Heart left ventricle (tissue), 13 donors: ENCODE results near the gene TRMT61A.

ENCODE experiments used
- POLR2A ChIP-seq, 2 donors: fragments of 450-650 bp; IDR thresholded peaks; one replicate each; pipeline ENCODE4 v1.6.1; 2017; ENCODE audit warnings: antibody characterized with exemption in 2 of 2, mild to moderate bottlenecking in 2 of 2, moderate library complexity in 2 of 2
- TF ChIP-seq, protein P1 (sequence below), 12 donors: fragments of 200-600 bp; sonication (generic) in 4 of 12; IDR thresholded peaks; one replicate each; pipeline versions ENCODE4 v1.5.0 to v1.8.0; 2018 to 2022; ENCODE audit warnings: antibody characterized with exemption in 12 of 12, mild to moderate bottlenecking in 5 of 12
- donor health status: ischemic (EF 13 %, LVEDD 7.1; RV severe dilation, severe dysfunction).
- donor health status: DM: no; HTN: yes; CAD: no.
- donor health status: DM: no; HTN: no; CAD: no.
- donor health status: ischemic (EF 25% LVEDD 6.9; RV normal size, moderate dysfunction).
- donor health status: ischemic (EF 25% LVEDD 5.7; RV mildly dilated, moderate dysfunction).
- donor health status: ischemic (EF 35%, LVEDD 5.7; RV mildly dilated, moderate dysfunction).
- donor health status: nonischemic (EF 11% LVEDD 7.7; RV severe dilation, severe dysfunction).
- donor health status: DM: yes; HTN: yes; CAD: no.
- donor health status: PGD.
- donor health status: ischemic (EF 29% LVEDD 5.4; RV normal size, mild dysfunction).
- donor health status: nonischemic (EF 23%, LVEDD 6.1; RV moderate dilation, normal function).

DNA sequence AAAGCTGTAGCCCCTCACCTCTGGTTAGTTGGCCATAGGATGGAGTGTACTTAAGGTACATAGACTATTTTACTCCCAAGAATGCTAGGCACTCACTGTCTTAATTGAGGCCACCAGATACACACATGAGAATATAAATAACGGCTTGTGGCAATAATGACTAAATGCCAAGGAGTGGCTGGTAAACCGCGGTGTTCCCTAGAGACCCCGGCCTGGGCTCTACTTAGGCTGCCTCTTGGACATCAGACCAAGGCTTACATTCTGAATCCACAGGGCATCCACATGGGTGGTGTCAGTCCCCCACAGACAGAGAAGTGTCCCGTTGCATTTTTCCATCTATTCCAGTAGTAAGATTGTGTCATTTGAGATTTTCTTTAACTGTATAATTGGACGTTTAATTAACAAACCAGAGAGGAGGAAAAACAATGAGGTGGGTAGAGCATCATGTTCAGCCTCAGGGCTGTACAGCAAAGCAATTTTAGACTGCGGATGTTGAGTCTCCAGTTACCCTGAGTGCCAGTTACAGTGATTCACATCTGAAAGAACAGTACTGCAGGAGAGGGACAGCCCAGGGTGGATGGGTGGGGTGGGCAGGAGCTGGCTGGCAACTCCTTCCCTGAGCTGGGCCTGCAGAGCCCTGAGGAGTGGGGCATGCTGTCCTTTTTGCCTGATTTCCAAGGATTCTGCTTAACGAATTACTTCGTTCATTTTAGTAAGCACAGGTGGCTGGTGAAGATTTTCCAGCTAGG, 26.9 kb upstream of the TRMT61A start:
- TF ChIP-seq POLR2A (IDR thresholded peaks at IDR 0.05): no peak
- TF ChIP-seq, protein P1, sequence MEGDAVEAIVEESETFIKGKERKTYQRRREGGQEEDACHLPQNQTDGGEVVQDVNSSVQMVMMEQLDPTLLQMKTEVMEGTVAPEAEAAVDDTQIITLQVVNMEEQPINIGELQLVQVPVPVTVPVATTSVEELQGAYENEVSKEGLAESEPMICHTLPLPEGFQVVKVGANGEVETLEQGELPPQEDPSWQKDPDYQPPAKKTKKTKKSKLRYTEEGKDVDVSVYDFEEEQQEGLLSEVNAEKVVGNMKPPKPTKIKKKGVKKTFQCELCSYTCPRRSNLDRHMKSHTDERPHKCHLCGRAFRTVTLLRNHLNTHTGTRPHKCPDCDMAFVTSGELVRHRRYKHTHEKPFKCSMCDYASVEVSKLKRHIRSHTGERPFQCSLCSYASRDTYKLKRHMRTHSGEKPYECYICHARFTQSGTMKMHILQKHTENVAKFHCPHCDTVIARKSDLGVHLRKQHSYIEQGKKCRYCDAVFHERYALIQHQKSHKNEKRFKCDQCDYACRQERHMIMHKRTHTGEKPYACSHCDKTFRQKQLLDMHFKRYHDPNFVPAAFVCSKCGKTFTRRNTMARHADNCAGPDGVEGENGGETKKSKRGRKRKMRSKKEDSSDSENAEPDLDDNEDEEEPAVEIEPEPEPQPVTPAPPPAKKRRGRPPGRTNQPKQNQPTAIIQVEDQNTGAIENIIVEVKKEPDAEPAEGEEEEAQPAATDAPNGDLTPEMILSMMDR (IDR thresholded peaks at IDR 0.05): no peak
